ENCODE measurements around the gene HOXC5. TPM values are rescaled to one million over a fixed set of nuclear protein-coding genes. Genes with fewer than 3 reads are reported as not detected.
"Not testable (repeated sequence)": the region's sequence is repeated elsewhere in the genome, so short reads cannot be mapped to it uniquely, and the experiment has no call there.

The HOXC5 gene
- total and polyA plus RNA-seq, 12 donors: 0.01 TPM; not detected in 11

GRCh38 chr12:54075409-54075808, 42.6 kb downstream of the HOXC5 start:
- H3K4me1 ChIP-seq: no peaks in the 10 kb centered on the region
- H3K27ac ChIP-seq: no peak overlapping the region
- H3K9me3 ChIP-seq: no peaks in the 10 kb centered on the region
- DNase-seq (no peak), ATAC-seq (no peak)
- intact Hi-C loops (cut with DNase I): no loop called here
- no peaks in the 10 kb centered on the region for H3K36me3 ChIP-seq
- peaks cover 0 to 99% (median 96%) of the 10 kb centered on the region in 7 donors for H3K27me3 ChIP-seq
- 21 to 37% methylated on average over 6 of the region's 6 CpGs for WGBS, 2 donors
- H3K4me3 ChIP-seq: no peak overlapping the region
- TF ChIP-seq CTCF (IDR thresholded peaks at IDR 0.05): no peak

- DNase-seq: no peak
- no peaks in the 10 kb centered on the region for H3K9me3 ChIP-seq
- peaks cover 0 to 97% (median 92%) of the 10 kb centered on the region in 7 donors for H3K27me3 ChIP-seq
- no peak for TF ChIP-seq CTCF (IDR thresholded peaks at IDR 0.05)
- intact Hi-C loops (cut with DNase I): no loop called here
- no peak overlapping the region for H3K27ac ChIP-seq
- no peak overlapping the region for H3K4me3 ChIP-seq
- no peaks in the 10 kb centered on the region for H3K36me3 ChIP-seq
- no peaks in the 10 kb centered on the region for H3K4me1 ChIP-seq
- ATAC-seq: no peak
Observed at GRCh38 chr12:54075974-54076373, 43.1 kb downstream of the HOXC5 start.

GRCh38 chr12:54077843-54078242, 45.0 kb downstream of the HOXC5 start:
- H3K9me3 ChIP-seq; DNase-seq; H3K4me1 ChIP-seq; H3K4me3 ChIP-seq; intact Hi-C loops (cut with DNase I); H3K36me3 ChIP-seq; ATAC-seq; H3K27ac ChIP-seq: not testable (repeated sequence)
- WGBS, 2 donors: 31 to 35% methylated on average over 10 of the region's 10 CpGs
- H3K27me3 ChIP-seq: peaks cover 0 to 96% (median 87%) of the 10 kb centered on the region in 7 donors

GRCh38 chr12:54079115-54079514, 46.3 kb downstream of the HOXC5 start:
- H3K4me3 ChIP-seq, H3K4me1 ChIP-seq: not testable (repeated sequence)
- WGBS, 2 donors: 26 to 37% methylated on average over 9 of the region's 9 CpGs

GRCh38 chr12:54080008-54080924, 47.4 kb downstream of the HOXC5 start:
- not testable (repeated sequence) for H3K27ac ChIP-seq, H3K4me3 ChIP-seq
- 24 to 39% methylated on average over 19 of the region's 19 CpGs for WGBS, 2 donors

More at GRCh38 chr12:54079115-54079514, 46.3 kb downstream of the HOXC5 start:
- intact Hi-C loops (cut with DNase I); H3K9me3 ChIP-seq; H3K36me3 ChIP-seq; ATAC-seq; DNase-seq; H3K27ac ChIP-seq: not testable (repeated sequence)
- H3K27me3 ChIP-seq: peaks cover 0 to 96% (median 83%) of the 10 kb centered on the region in 7 donors

GRCh38 chr12:54081053-54081514, 48.2 kb downstream of the HOXC5 start:
- H3K9me3 ChIP-seq; intact Hi-C loops (cut with DNase I); H3K27ac ChIP-seq; DNase-seq; H3K36me3 ChIP-seq; ATAC-seq; H3K4me1 ChIP-seq: not testable (repeated sequence)
- WGBS, 2 donors: 29 to 30% methylated on average over 14 to 15 of the region's 16 CpGs
- peaks cover 0 to 95% (median 83%) of the 10 kb centered on the region in 7 donors for H3K27me3 ChIP-seq
- peak overlapping the region in 1 of 10 donors; percentile 32 for H3K4me3 ChIP-seq

More at GRCh38 chr12:54080008-54080924, 47.4 kb downstream of the HOXC5 start:
- intact Hi-C loops (cut with DNase I); DNase-seq; H3K36me3 ChIP-seq; H3K4me1 ChIP-seq; ATAC-seq; H3K9me3 ChIP-seq: not testable (repeated sequence)
- peaks cover 0 to 96% (median 86%) of the 10 kb centered on the region in 7 donors for H3K27me3 ChIP-seq

- intact Hi-C loops (cut with DNase I); H3K36me3 ChIP-seq; H3K4me1 ChIP-seq; H3K9me3 ChIP-seq; DNase-seq; ATAC-seq: not testable (repeated sequence)
- Histone ChIP-seq H3K4me3 (peak overlapping the region in 3 of 10 donors; percentile 8 to 32 (median 10)), H3K27me3 (peaks cover 0 to 95% (median 83%) of the 10 kb centered on the region in 7 donors), H3K27ac (peak overlapping the region in 1 of 10 donors; percentile 53)
- 9 to 17% methylated on average over 35 of the region's 35 CpGs for WGBS, 2 donors
Observed at GRCh38 chr12:54081581-54082396, 48.9 kb downstream of the HOXC5 start.
